Measurements from ENCODE around the gene REX1BD.

- TF ChIP-seq, protein P1, sequence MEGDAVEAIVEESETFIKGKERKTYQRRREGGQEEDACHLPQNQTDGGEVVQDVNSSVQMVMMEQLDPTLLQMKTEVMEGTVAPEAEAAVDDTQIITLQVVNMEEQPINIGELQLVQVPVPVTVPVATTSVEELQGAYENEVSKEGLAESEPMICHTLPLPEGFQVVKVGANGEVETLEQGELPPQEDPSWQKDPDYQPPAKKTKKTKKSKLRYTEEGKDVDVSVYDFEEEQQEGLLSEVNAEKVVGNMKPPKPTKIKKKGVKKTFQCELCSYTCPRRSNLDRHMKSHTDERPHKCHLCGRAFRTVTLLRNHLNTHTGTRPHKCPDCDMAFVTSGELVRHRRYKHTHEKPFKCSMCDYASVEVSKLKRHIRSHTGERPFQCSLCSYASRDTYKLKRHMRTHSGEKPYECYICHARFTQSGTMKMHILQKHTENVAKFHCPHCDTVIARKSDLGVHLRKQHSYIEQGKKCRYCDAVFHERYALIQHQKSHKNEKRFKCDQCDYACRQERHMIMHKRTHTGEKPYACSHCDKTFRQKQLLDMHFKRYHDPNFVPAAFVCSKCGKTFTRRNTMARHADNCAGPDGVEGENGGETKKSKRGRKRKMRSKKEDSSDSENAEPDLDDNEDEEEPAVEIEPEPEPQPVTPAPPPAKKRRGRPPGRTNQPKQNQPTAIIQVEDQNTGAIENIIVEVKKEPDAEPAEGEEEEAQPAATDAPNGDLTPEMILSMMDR (IDR thresholded peaks at IDR 0.05), result no peak
- no peak for TF ChIP-seq POLR2A (IDR thresholded peaks at IDR 0.05)
These were observed 46.3 kb upstream of the REX1BD start for GRCh38 chr19:18541992-18542940.

All from heart left ventricle (tissue), 13 donors.